Measurements from ENCODE around the gene CCDC90B. TPM values are rescaled to one million over a fixed set of nuclear protein-coding genes. Genes with fewer than 3 reads are reported as not detected.
A peak's percentile ranks its signal among the peaks of the same experiment; 100 is the strongest.

CCDC90B gene
- total RNA-seq, 2 experiments from 2014 or later = 30.1 to 32.7 TPM

- CTCF ChIA-PET = interaction anchor here (2.2 kb wide), 1 partner anchor 14 kb away, joined by 9 read pairs; no protein-coding TSS in a partner anchor
- no peak overlapping the region for H3K4me3 Mint-ChIP-seq
- H3K36me3 Mint-ChIP-seq = no peaks in the 10 kb centered on the region
- no peaks in the 10 kb centered on the region for H3K4me1 Mint-ChIP-seq
- H3K9me3 Mint-ChIP-seq (ENCODE audit: low read depth) = no peaks in the 10 kb centered on the region
- H3K27ac Mint-ChIP-seq = no peak overlapping the region
- no peak for DNase-seq
- H3K27me3 Mint-ChIP-seq = peaks cover 8% of the 10 kb centered on the region
- no peak for ATAC-seq
Observed at GRCh38 chr11:83306200-83307080, 20.3 kb upstream of the CCDC90B start.

- DNase-seq (no peak), ATAC-seq (no peak)
- no peaks in the 10 kb centered on the region for H3K36me3 Mint-ChIP-seq
- no peaks in the 10 kb centered on the region for H3K27me3 Mint-ChIP-seq
- no peak overlapping the region for H3K27ac Mint-ChIP-seq
- H3K4me1 Mint-ChIP-seq = no peaks in the 10 kb centered on the region
- no peak overlapping the region for H3K4me3 Mint-ChIP-seq
- CTCF ChIA-PET = interaction anchor here (0.6 to 2.3 kb wide), 2 partner anchors 10 to 402 kb away, joined by 3 to 13 read pairs; partner anchors contain the start of gene DDIAS
- H3K9me3 Mint-ChIP-seq (ENCODE audit: low read depth) = no peaks in the 10 kb centered on the region
Observed at GRCh38 chr11:83303316-83303715, 17.1 kb upstream of the CCDC90B start.

- peaks cover 2% of the 10 kb centered on the region for H3K27me3 Mint-ChIP-seq
- DNase-seq (no peak), ATAC-seq (no peak)
- H3K4me1 Mint-ChIP-seq = no peaks in the 10 kb centered on the region
- H3K27ac Mint-ChIP-seq = no peak overlapping the region
- CTCF ChIA-PET = no interaction called here
- no peaks in the 10 kb centered on the region for H3K9me3 Mint-ChIP-seq (ENCODE audit: low read depth)
- H3K36me3 Mint-ChIP-seq = no peaks in the 10 kb centered on the region
- no peak overlapping the region for H3K4me3 Mint-ChIP-seq
Observed at GRCh38 chr11:83302151-83302550, 16.0 kb upstream of the CCDC90B start.

GRCh38 chr11:83299681-83300080 is 13.5 kb upstream of the CCDC90B start:
- ATAC-seq (no peak), DNase-seq (no peak)
- no peaks in the 10 kb centered on the region for H3K9me3 Mint-ChIP-seq (ENCODE audit: low read depth)
- H3K4me1 Mint-ChIP-seq = no peaks in the 10 kb centered on the region
- no peaks in the 10 kb centered on the region for H3K36me3 Mint-ChIP-seq
- no peak overlapping the region for H3K27ac Mint-ChIP-seq
- CTCF ChIA-PET = no interaction called here
- H3K4me3 Mint-ChIP-seq = no peak overlapping the region
- peaks cover 8% of the 10 kb centered on the region for H3K27me3 Mint-ChIP-seq

- H3K4me1 Mint-ChIP-seq = peaks cover 6% of the 10 kb centered on the region
- CTCF ChIA-PET = interaction anchor here (1.5 to 2.4 kb wide), 2 partner anchors 12 to 18 kb away, joined by 6 to 8 read pairs; no protein-coding TSS in a partner anchor
- H3K27me3 Mint-ChIP-seq = peaks cover 11% of the 10 kb centered on the region
Observed at GRCh38 chr11:83294208-83294607, 8.0 kb upstream of the CCDC90B start.

GRCh38 chr11:83293457-83293774 is 7.2 kb upstream of the CCDC90B start:
- no peaks in the 10 kb centered on the region for H3K36me3 Mint-ChIP-seq
- ATAC-seq (no peak), DNase-seq (no peak)
- CTCF ChIA-PET = interaction anchor here (0.7 to 2.4 kb wide), 15 partner anchors 9 to 536 kb away, joined by 3 to 21 read pairs (median 5); partner anchors contain the start of gene PCF11
- no peak overlapping the region for H3K4me3 Mint-ChIP-seq
- H3K27me3 Mint-ChIP-seq = peaks cover 11% of the 10 kb centered on the region
- peaks cover 6% of the 10 kb centered on the region for H3K4me1 Mint-ChIP-seq
- H3K27ac Mint-ChIP-seq = no peak overlapping the region
- no peaks in the 10 kb centered on the region for H3K9me3 Mint-ChIP-seq (ENCODE audit: low read depth)

More at GRCh38 chr11:83294208-83294607, 8.0 kb upstream of the CCDC90B start:
- H3K36me3 Mint-ChIP-seq = no peaks in the 10 kb centered on the region
- no peak overlapping the region for H3K27ac Mint-ChIP-seq
- no peak overlapping the region for H3K4me3 Mint-ChIP-seq
- DNase-seq (no peak), ATAC-seq (no peak)
- no peaks in the 10 kb centered on the region for H3K9me3 Mint-ChIP-seq (ENCODE audit: low read depth)

- Mint-ChIP-seq H3K9me3 (ENCODE audit: low read depth) (no peaks in the 10 kb centered on the region), H3K27me3 (peaks cover 11% of the 10 kb centered on the region), H3K36me3 (no peaks in the 10 kb centered on the region), H3K27ac (no peak overlapping the region), H3K4me1 (peaks cover 6% of the 10 kb centered on the region), H3K4me3 (peak overlapping the region; percentile 47)
- DNase-seq = no peak
- CTCF ChIA-PET = interaction anchor here (0.6 to 2.4 kb wide), 23 partner anchors 9 to 590 kb away, joined by 3 to 21 read pairs (median 5); partner anchors contain the start of genes DDIAS, PCF11 and PRCP
- ATAC-seq = peak; percentile 91
Observed at GRCh38 chr11:83292709-83293456, 6.7 kb upstream of the CCDC90B start.

GRCh38 chr11:83287631-83288030 is 1.5 kb upstream of the CCDC90B start:
- Mint-ChIP-seq H3K9me3 (ENCODE audit: low read depth) (peaks cover 2% of the 10 kb centered on the region), H3K36me3 (no peaks in the 10 kb centered on the region), H3K4me3 (no peak overlapping the region), H3K27ac (no peak overlapping the region), H3K4me1 (peaks cover 33% of the 10 kb centered on the region), H3K27me3 (peaks cover 4% of the 10 kb centered on the region)
- ATAC-seq (no peak), DNase-seq (no peak)
- CTCF ChIA-PET = no interaction called here

- Mint-ChIP-seq H3K27ac (peak overlapping the region; percentile 99), H3K36me3 (peaks cover 1% of the 10 kb centered on the region), H3K27me3 (no peaks in the 10 kb centered on the region), H3K9me3 (ENCODE audit: low read depth) (peaks cover 2% of the 10 kb centered on the region), H3K4me3 (peak overlapping the region; percentile 84), H3K4me1 (peaks cover 32% of the 10 kb centered on the region)
- CTCF ChIA-PET = interaction anchor here (1.2 to 2.1 kb wide), 3 partner anchors 36 to 385 kb away, joined by 4 read pairs; partner anchors contain the start of genes PCF11 and PRCP
- ATAC-seq (peak; percentile 58), DNase-seq (no peak)
Observed at GRCh38 chr11:83285151-83285770, 906 bp downstream of the CCDC90B start.

- ATAC-seq (no peak), DNase-seq (no peak)
- Mint-ChIP-seq H3K4me3 (peak overlapping the region; percentile 84), H3K27me3 (no peaks in the 10 kb centered on the region), H3K27ac (peak overlapping the region; percentile 99), H3K9me3 (ENCODE audit: low read depth) (peaks cover 2% of the 10 kb centered on the region), H3K36me3 (peaks cover 3% of the 10 kb centered on the region), H3K4me1 (peaks cover 32% of the 10 kb centered on the region)
- CTCF ChIA-PET = interaction anchor here (1.2 to 2.1 kb wide), 5 partner anchors 8 to 384 kb away, joined by 3 to 4 read pairs (median 4); partner anchors contain the start of genes PCF11 and PRCP
Observed at GRCh38 chr11:83284501-83285150, 1.5 kb downstream of the CCDC90B start.

GRCh38 chr11:83282084-83282716 is 4.0 kb downstream of the CCDC90B start:
- DNase-seq = no peak
- CTCF ChIA-PET = interaction anchor here (1.5 kb wide), 1 partner anchor 11 kb away, joined by 6 read pairs; no protein-coding TSS in a partner anchor
- Mint-ChIP-seq H3K9me3 (ENCODE audit: low read depth) (peaks cover 1% of the 10 kb centered on the region), H3K4me1 (peaks cover 30% of the 10 kb centered on the region), H3K27me3 (no peaks in the 10 kb centered on the region), H3K27ac (no peak overlapping the region), H3K4me3 (no peak overlapping the region), H3K36me3 (peaks cover 12% of the 10 kb centered on the region)
- no peak for ATAC-seq

- no peaks in the 10 kb centered on the region for H3K27me3 Mint-ChIP-seq
- H3K27ac Mint-ChIP-seq = no peak overlapping the region
- no peak for ATAC-seq
- CTCF ChIA-PET = no interaction called here
- H3K36me3 Mint-ChIP-seq = peaks cover 15% of the 10 kb centered on the region
- no peaks in the 10 kb centered on the region for H3K9me3 Mint-ChIP-seq (ENCODE audit: low read depth)
- peaks cover 23% of the 10 kb centered on the region for H3K4me1 Mint-ChIP-seq
- no peak overlapping the region for H3K4me3 Mint-ChIP-seq
- DNase-seq = no peak
Observed at GRCh38 chr11:83280256-83280655, 5.9 kb downstream of the CCDC90B start.
